ENCODE results near the gene TBX21.

GRCh38 chr17:47684025-47684424 is 49.0 kb upstream of the TBX21 start:
- TF ChIP-seq, protein P1, sequence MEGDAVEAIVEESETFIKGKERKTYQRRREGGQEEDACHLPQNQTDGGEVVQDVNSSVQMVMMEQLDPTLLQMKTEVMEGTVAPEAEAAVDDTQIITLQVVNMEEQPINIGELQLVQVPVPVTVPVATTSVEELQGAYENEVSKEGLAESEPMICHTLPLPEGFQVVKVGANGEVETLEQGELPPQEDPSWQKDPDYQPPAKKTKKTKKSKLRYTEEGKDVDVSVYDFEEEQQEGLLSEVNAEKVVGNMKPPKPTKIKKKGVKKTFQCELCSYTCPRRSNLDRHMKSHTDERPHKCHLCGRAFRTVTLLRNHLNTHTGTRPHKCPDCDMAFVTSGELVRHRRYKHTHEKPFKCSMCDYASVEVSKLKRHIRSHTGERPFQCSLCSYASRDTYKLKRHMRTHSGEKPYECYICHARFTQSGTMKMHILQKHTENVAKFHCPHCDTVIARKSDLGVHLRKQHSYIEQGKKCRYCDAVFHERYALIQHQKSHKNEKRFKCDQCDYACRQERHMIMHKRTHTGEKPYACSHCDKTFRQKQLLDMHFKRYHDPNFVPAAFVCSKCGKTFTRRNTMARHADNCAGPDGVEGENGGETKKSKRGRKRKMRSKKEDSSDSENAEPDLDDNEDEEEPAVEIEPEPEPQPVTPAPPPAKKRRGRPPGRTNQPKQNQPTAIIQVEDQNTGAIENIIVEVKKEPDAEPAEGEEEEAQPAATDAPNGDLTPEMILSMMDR (conservative IDR thresholded peaks at IDR 0.05; ENCODE audit: low read depth, low read length), result no peak
- TF ChIP-seq EZH2phosphoT487 (IDR thresholded peaks at IDR 0.05; ENCODE audit: borderline replicate concordance, low read length), result no peak
